Esophagus squamous epithelium (tissue), 4 donors: Measurements from ENCODE around the gene CRTC3.

Source experiments
- CTCF ChIP-seq, 6 experiments: fragments of 450-650 bp in 4 of 6; fragments of 200-600 bp in 2 of 6; sonication (generic) in 2 of 6; IDR thresholded peaks; one replicate each; pipeline ENCODE4 v1.5.1; 2016 to 2019; ENCODE audit warnings: antibody characterized with exemption in 6 of 6, mild to moderate bottlenecking in 4 of 6, moderate library complexity in 4 of 6
- POLR2A ChIP-seq, 4 donors: fragments of 450-650 bp; IDR thresholded peaks; one replicate each; pipeline ENCODE4 v1.6.1; 2017; ENCODE audit warnings: antibody characterized with exemption in 4 of 4, mild to moderate bottlenecking in 4 of 4, moderate library complexity in 3 of 4

- TF ChIP-seq CTCF (IDR thresholded peaks at IDR 0.05) (peak in 3 of 6 experiments; percentile 6 to 28 (median 9)), POLR2A (IDR thresholded peaks at IDR 0.05) (no peak)
Measured at GRCh38 chr15:90598031-90598577, 68.4 kb downstream of the CRTC3 start.
